Measurements from ENCODE around the gene HNMT.

HNMT gene

GRCh38 chr2:138015494-138015893 is 51.2 kb downstream of the HNMT start:
- no peak overlapping the region for H3K27ac ChIP-seq (ENCODE audit: extremely low read depth, low read depth, low read length)
- H3K9me3 ChIP-seq (ENCODE audit: control insufficient read depth, insufficient read depth, low read depth, low read length): no peaks in the 10 kb centered on the region
- H3K4me1 ChIP-seq (ENCODE audit: control insufficient read depth, insufficient read depth, low read length): no peaks in the 10 kb centered on the region
- no peaks in the 10 kb centered on the region for H3K36me3 ChIP-seq (ENCODE audit: control insufficient read depth in 2 of 2, insufficient read depth in 1 of 2, low read length in 2 of 2)
- H3K4me3 ChIP-seq (ENCODE audit: low read depth, low read length): no peak overlapping the region
- TF ChIP-seq ZNF146 (tag by site-specific recombination; IDR thresholded peaks at IDR 0.05): no peak
- no peak for TF ChIP-seq ZNF398 (tag by site-specific recombination; IDR thresholded peaks at IDR 0.05)
- TF ChIP-seq OVOL3 (tag by site-specific recombination; IDR thresholded peaks at IDR 0.05): no peak
- TF ChIP-seq ZNF132 (tag by site-specific recombination; IDR thresholded peaks at IDR 0.05; ENCODE audit: borderline replicate concordance): no peak
- no peak for TF ChIP-seq ZNF350 (tag by site-specific recombination; IDR thresholded peaks at IDR 0.05)
- ChIA-PET CTCF (interaction anchor here (0.8 kb wide), 1 partner anchor 34 kb away, joined by 4 read pairs; no protein-coding TSS in a partner anchor), POLR2A (no interaction called here)

GRCh38 chr2:138016351-138017087 is 52.2 kb downstream of the HNMT start:
- no peaks in the 10 kb centered on the region for H3K4me1 ChIP-seq (ENCODE audit: control insufficient read depth, insufficient read depth, low read length)
- no peaks in the 10 kb centered on the region for H3K9me3 ChIP-seq (ENCODE audit: control insufficient read depth, insufficient read depth, low read depth, low read length)
- no peak overlapping the region for H3K27ac ChIP-seq (ENCODE audit: extremely low read depth, low read depth, low read length)
- H3K36me3 ChIP-seq (ENCODE audit: control insufficient read depth in 2 of 2, insufficient read depth in 1 of 2, low read length in 2 of 2): no peaks in the 10 kb centered on the region
- H3K4me3 ChIP-seq (ENCODE audit: low read depth, low read length): no peak overlapping the region
- ChIA-PET CTCF (interaction anchor here (0.8 kb wide), 1 partner anchor 35 kb away, joined by 4 read pairs; no protein-coding TSS in a partner anchor), POLR2A (no interaction called here)
- TF ChIP-seq ZNF660 (tag by site-specific recombination; IDR thresholded peaks at IDR 0.05) (no peak), ZNF558 (tag by site-specific recombination; IDR thresholded peaks at IDR 0.05) (no peak), SCRT2 (tag by site-specific recombination; IDR thresholded peaks at IDR 0.05) (no peak), ZNF701 (tag by site-specific recombination; IDR thresholded peaks at IDR 0.05) (no peak), ZBTB11 (tag by site-specific recombination; conservative IDR thresholded peaks at IDR 0.05; ENCODE audit: low read depth) (no peak), ZNF600 (tag by site-specific recombination; IDR thresholded peaks at IDR 0.05) (no peak), ZNF426 (tag by site-specific recombination; IDR thresholded peaks at IDR 0.05) (no peak), HOXC10 (CRISPR knock-in tag; IDR thresholded peaks at IDR 0.05) (no peak), ZNF692 (tag by site-specific recombination; IDR thresholded peaks at IDR 0.05) (no peak), ZNF830 (tag by site-specific recombination; IDR thresholded peaks at IDR 0.05; ENCODE audit: low read depth) (no peak), ZBTB6 (tag by site-specific recombination; IDR thresholded peaks at IDR 0.05) (no peak), ZNF174 (tag by site-specific recombination; IDR thresholded peaks at IDR 0.05) (no peak), HIC1 (tag by site-specific recombination; IDR thresholded peaks at IDR 0.05) (no peak), ELK4 (IDR thresholded peaks at IDR 0.05; ENCODE audit: borderline replicate concordance, low read depth, low read length) (no peak), ZNF513 (tag by site-specific recombination; IDR thresholded peaks at IDR 0.05) (no peak)
